Ascending aorta (tissue), 2 donors: ENCODE data around the gene FOXA3. TPM values are rescaled to one million over a fixed set of nuclear protein-coding genes. Genes with fewer than 3 reads are reported as not detected.

Source experiments
- DNase-seq, 2 donors: peaks; one replicate each; pipeline ENCODE4 v3.0.0-alpha.2; 2019; ENCODE audit warnings: low spot score in 2 of 2
- H3K27ac ChIP-seq, 2 donors: fragments of 200-600 bp; sonication (generic); one replicate each; pipeline ENCODE4 v1.5.1; 2016 to 2017; ENCODE audit warnings: mild to moderate bottlenecking in 1 of 2
- H3K27me3 ChIP-seq: fragments of 200-600 bp; sonication (generic); one replicate; pipeline ENCODE4 v1.5.1; 2017
- H3K36me3 ChIP-seq, 2 donors: fragments of 200-600 bp; sonication (generic); one replicate each; pipeline ENCODE4 v1.5.1; 2016
- H3K4me1 ChIP-seq, 2 donors: fragments of 200-600 bp; sonication (generic); one replicate each; pipeline ENCODE4 v1.5.1; 2016 to 2017; ENCODE audit warnings: mild to moderate bottlenecking in 1 of 2
- H3K4me3 ChIP-seq, 2 donors: fragments of 200-600 bp; sonication (generic); one replicate each; pipeline ENCODE4 v1.5.1; 2016 to 2017; ENCODE audit warnings: mild to moderate bottlenecking in 1 of 2
- H3K9me3 ChIP-seq, 2 donors: fragments of 200-600 bp; sonication (generic); one replicate each; pipeline ENCODE4 v1.5.1; 2016
- CTCF ChIP-seq, 3 experiments: fragments of 200-600 bp in 2 of 3; fragments of 450-650 bp in 1 of 3; sonication (generic) in 2 of 3; IDR thresholded peaks; one replicate each; pipeline ENCODE4 v1.5.1; 2016 to 2019; ENCODE audit warnings: antibody characterized with exemption in 3 of 3, mild to moderate bottlenecking in 1 of 3, moderate library complexity in 1 of 3
- intact Hi-C: fragments of 100-400 bp; cut with DNase I; formaldehyde crosslinking; loops from one replicate; pipeline ENCODE4 v1.15.1; 2023
- total RNA-seq: library from RNA; depleted of rRNA; stranded (reverse); fragments of >200 nt; gene quantifications from one replicate; pipeline ENCODE4 v1.1.0, GENCODE V29; 2016

FOXA3 gene
- total RNA-seq, 1 donor from 2014 or later = not detected

GRCh38 chr19:45834970-45835369 lies 29.2 kb upstream of the FOXA3 start:
- H3K36me3 ChIP-seq = peaks cover 88 to 99% of the 10 kb centered on the region in 2 donors
- no peak overlapping the region for H3K27ac ChIP-seq
- no peaks in the 10 kb centered on the region for H3K4me1 ChIP-seq
- no peaks in the 10 kb centered on the region for H3K27me3 ChIP-seq
- DNase-seq = no peak
- intact Hi-C loops = no loop called here
- no peak for TF ChIP-seq CTCF (IDR thresholded peaks at IDR 0.05)
- H3K4me3 ChIP-seq = no peak overlapping the region
- no peaks in the 10 kb centered on the region for H3K9me3 ChIP-seq

- Histone ChIP-seq H3K27ac (no peak overlapping the region), H3K9me3 (no peaks in the 10 kb centered on the region), H3K27me3 (no peaks in the 10 kb centered on the region), H3K4me1 (no peaks in the 10 kb centered on the region), H3K4me3 (no peak overlapping the region), H3K36me3 (peaks cover 76 to 98% of the 10 kb centered on the region in 2 donors)
- intact Hi-C loops = no loop called here
- DNase-seq = no peak
- no peak for TF ChIP-seq CTCF (IDR thresholded peaks at IDR 0.05)
These were observed 21.9 kb upstream of the FOXA3 start for GRCh38 chr19:45842198-45842597.

- H3K4me3 ChIP-seq = no peak overlapping the region
- intact Hi-C loops = no loop called here
- no peaks in the 10 kb centered on the region for H3K27me3 ChIP-seq
- no peak overlapping the region for H3K27ac ChIP-seq
- peaks cover 73 to 99% of the 10 kb centered on the region in 2 donors for H3K36me3 ChIP-seq
- no peaks in the 10 kb centered on the region for H3K9me3 ChIP-seq
- DNase-seq = no peak
- TF ChIP-seq CTCF (IDR thresholded peaks at IDR 0.05) = no peak
- H3K4me1 ChIP-seq = no peaks in the 10 kb centered on the region
These were observed 16.5 kb upstream of the FOXA3 start for GRCh38 chr19:45847663-45848062.

- no peaks in the 10 kb centered on the region for H3K9me3 ChIP-seq
- H3K4me1 ChIP-seq = no peaks in the 10 kb centered on the region
- TF ChIP-seq CTCF (IDR thresholded peaks at IDR 0.05) = no peak
These were observed 15.2 kb upstream of the FOXA3 start for GRCh38 chr19:45848922-45849321.

GRCh38 chr19:45852145-45852750 lies 11.9 kb upstream of the FOXA3 start:
- no peaks in the 10 kb centered on the region for H3K27me3 ChIP-seq
- H3K9me3 ChIP-seq = no peaks in the 10 kb centered on the region
- H3K4me3 ChIP-seq = no peak overlapping the region
- H3K4me1 ChIP-seq = no peaks in the 10 kb centered on the region
- DNase-seq = no peak
- no peak for TF ChIP-seq CTCF (IDR thresholded peaks at IDR 0.05)
- intact Hi-C loops = no loop called here
- H3K27ac ChIP-seq = no peak overlapping the region
- peaks cover 70 to 86% of the 10 kb centered on the region in 2 donors for H3K36me3 ChIP-seq

More at GRCh38 chr19:45848922-45849321, 15.2 kb upstream of the FOXA3 start:
- no peak overlapping the region for H3K27ac ChIP-seq
- peaks cover 73 to 99% of the 10 kb centered on the region in 2 donors for H3K36me3 ChIP-seq
- intact Hi-C loops = no loop called here
- DNase-seq = no peak
- H3K4me3 ChIP-seq = no peak overlapping the region
- H3K27me3 ChIP-seq = no peaks in the 10 kb centered on the region

GRCh38 chr19:45852983-45853382 lies 11.1 kb upstream of the FOXA3 start:
- Histone ChIP-seq H3K27ac (no peak overlapping the region), H3K4me3 (no peak overlapping the region), H3K36me3 (peaks cover 62 to 79% of the 10 kb centered on the region in 2 donors), H3K4me1 (no peaks in the 10 kb centered on the region), H3K9me3 (no peaks in the 10 kb centered on the region), H3K27me3 (no peaks in the 10 kb centered on the region)
- intact Hi-C loops = no loop called here
- no peak for TF ChIP-seq CTCF (IDR thresholded peaks at IDR 0.05)
- no peak for DNase-seq
